ENCODE data around the gene CCR6.
A peak's percentile ranks its signal among the peaks of the same experiment; 100 is the strongest.

Gene CCR6

DNA sequence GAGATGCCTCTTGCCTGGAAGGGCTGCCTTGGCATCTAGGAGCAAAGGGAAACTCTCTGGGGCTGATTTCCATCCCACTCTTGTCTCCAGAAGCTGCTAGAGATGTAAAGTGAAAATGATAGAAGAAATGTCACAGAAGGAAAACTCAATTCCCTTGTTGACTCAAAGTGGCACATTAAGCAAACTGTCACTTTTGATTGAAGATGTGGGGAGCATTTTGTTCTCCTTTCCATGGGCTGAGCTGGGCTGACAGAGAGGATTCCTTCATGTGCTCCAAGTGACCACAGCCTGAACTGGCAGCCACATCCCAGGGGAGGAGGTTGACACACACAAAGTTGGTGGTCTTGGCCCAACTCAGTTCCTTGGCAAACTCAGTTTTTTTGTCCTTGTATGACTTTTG is 25.1 kb downstream of the CCR6 start:
- no peak for DNase-seq (ENCODE audit: low read depth)
- no peak for TF ChIP-seq CTCF (conservative IDR thresholded peaks at IDR 0.05; ENCODE audit: low read length)
- H3K4me3 ChIP-seq (ENCODE audit: low read length): no peak overlapping the region

DNA sequence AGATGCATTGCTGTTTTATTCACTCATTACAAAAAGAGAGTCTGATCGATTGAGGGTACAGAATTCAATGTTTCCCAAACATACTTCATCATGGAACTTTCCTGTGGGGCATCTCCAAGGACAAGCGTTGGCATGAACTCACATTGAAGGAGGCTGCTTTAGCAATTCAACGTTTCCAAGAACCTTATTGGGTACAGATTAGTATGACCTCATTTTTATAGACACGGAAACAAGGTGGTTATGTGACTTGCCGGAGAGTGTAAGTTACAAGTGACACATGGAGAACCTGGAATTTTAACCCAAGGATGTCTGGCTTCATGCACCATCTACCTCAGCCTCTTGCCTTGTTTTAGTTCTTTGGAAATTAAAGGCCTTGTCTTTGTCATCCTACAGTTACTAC is 26.1 kb downstream of the CCR6 start:
- TF ChIP-seq CTCF (conservative IDR thresholded peaks at IDR 0.05; ENCODE audit: low read length): no peak
- DNase-seq (ENCODE audit: low read depth): no peak

DNA sequence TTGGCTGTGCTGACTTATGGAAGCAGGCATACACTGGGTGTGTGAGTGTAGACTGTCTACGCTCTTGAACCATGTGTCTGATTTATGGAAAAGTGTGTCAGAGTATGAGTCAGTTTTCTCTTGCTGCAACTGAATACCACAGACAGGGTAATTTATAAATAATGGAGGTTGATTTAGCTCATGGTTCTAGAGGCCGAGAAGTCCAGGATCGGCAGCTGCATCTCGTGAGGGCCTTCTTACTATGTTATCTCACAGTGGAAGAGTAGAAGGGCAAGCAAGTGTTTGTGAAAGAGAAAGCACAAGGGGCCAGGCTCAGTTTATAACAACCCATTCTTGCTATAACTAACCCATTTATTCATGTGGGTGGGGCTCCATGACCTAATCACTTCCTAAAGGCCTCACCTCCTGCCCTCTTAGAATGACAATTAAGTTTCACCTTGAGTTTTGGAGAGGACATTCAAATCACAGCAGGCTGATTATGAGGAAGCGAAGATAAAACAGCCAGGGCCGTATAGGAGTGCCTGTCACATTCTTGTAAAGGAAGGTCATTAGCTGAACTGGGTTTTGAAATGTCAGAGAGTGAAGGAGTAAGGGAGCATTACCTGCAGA is 28.1 kb downstream of the CCR6 start:
- no peak for DNase-seq (ENCODE audit: low read depth)
- H3K4me3 ChIP-seq (ENCODE audit: low read length): no peak overlapping the region
- no peak for TF ChIP-seq CTCF (conservative IDR thresholded peaks at IDR 0.05; ENCODE audit: low read length)

More for the DNA sequence above, 26.1 kb downstream of the CCR6 start:
- H3K4me3 ChIP-seq (ENCODE audit: low read length): no peak overlapping the region

- no peak overlapping the region for H3K4me3 ChIP-seq (ENCODE audit: low read length)
- DNase-seq (ENCODE audit: low read depth): no peak
- TF ChIP-seq CTCF (conservative IDR thresholded peaks at IDR 0.05; ENCODE audit: low read length): no peak
These were observed 28.8 kb downstream of the CCR6 start for GRCh38 chr6:167151648-167152047.

DNA sequence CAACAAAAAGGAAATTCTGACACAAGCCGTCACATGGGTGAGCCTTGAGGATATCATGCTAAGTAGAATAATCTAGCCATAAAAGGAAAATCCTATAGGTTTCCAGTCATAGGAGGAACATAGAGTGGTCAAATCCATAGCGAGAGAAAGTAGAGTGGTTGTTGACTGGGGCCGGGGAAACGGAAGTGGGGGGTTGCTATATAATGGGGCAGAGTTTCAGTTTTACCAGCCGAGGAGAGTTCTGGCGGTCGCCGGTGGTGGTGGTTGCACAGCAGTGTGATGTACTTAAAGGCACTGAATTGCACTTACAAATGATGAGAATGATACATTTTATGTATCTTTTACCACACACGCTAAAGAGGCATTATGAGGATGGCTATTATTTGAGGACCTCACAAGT is 30.0 kb downstream of the CCR6 start:
- no peak for DNase-seq (ENCODE audit: low read depth)
- TF ChIP-seq CTCF (conservative IDR thresholded peaks at IDR 0.05; ENCODE audit: low read length): no peak

GRCh38 chr6:167153521-167153959 is 30.6 kb downstream of the CCR6 start:
- DNase-seq (ENCODE audit: low read depth): peak; percentile 27
- H3K4me3 ChIP-seq (ENCODE audit: low read length): peak overlapping the region; percentile 37
- TF ChIP-seq CTCF (conservative IDR thresholded peaks at IDR 0.05; ENCODE audit: low read length): no peak

More for the DNA sequence above, 30.0 kb downstream of the CCR6 start:
- no peak overlapping the region for H3K4me3 ChIP-seq (ENCODE audit: low read length)

DNA sequence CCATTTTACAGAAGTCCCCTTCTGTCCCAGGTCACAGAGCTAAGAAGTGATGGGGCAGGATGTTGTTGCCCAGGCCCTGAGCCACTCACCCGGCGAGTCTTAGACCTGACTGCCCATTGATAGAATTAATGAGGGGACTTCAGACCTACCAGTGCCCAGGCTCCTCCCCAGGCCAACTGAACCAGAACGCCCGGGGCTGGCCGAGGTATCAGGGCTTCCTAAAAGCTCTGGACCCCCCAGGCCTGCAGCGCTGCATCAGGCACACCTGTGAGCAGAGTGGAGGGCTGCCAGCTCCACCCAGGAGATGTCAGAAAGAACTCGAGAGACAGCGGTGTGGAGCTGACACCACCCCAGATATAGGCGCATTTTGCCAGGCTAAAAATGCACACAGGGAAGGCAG is 31.4 kb downstream of the CCR6 start:
- H3K4me3 ChIP-seq (ENCODE audit: low read length): no peak overlapping the region
- TF ChIP-seq CTCF (conservative IDR thresholded peaks at IDR 0.05; ENCODE audit: low read length): no peak
- no peak for DNase-seq (ENCODE audit: low read depth)
